ENCODE measurements around the gene C17orf50.

DNA sequence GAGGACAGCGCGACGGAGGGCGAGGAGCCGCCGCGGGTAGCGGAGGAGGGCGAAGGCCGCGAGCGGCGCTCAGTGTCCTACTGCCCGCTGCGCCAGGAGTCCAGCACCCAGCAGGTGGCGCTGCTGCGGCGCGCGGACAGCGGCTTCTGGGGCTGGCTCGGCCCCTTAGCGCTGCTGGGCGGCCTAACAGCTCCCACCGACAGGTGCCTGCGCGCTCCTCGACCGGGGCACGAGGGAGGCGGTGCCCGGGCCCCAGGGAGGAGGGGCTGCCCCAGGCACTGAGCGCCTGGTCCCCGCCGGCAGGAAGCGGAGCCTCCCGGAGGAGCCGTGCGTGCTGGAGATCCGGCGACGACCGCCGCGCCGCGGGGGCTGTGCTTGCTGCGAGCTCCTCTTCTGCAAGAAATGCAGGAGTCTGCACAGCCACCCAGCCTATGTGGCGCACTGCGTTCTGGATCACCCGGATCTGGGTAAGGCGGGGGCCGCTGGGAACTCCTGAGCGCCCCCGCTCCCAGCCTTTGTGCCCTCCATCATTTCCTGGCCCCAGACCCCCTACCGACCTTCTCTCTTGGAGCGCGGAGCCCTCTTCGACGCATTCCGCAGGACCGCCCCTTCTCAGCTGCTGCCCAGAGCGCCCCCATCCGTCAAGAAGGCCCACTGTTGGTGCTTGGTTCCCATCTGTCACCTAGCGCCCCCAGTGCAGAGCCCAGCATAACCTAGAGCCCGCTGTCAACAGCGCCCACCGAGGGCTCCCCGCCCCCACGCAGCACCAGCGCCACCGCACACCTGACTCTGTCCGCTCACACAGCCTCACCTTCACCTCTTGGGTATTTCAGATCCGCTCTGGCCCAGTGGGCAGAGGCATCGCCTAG is 3.7 kb downstream of the C17orf50 start:
- TF ChIP-seq GATA2 (IDR thresholded peaks at IDR 0.05; ENCODE audit: low read depth, low read length) (no peak), GATA3 (IDR thresholded peaks at IDR 0.05; ENCODE audit: low read depth, low read length) (no peak)

All from SH-SY5Y (cell line).